Tibial nerve (tissue), 4 donors: ENCODE measurements around the gene KCNH8.

ENCODE experiments used
- CTCF ChIP-seq, 5 experiments: fragments of 200-600 bp in 3 of 5; fragments of 450-650 bp in 2 of 5; sonication (generic) in 3 of 5; IDR thresholded peaks; one replicate each; pipeline ENCODE4 v1.5.1; 2016 to 2019; ENCODE audit warnings: antibody characterized with exemption in 5 of 5, mild to moderate bottlenecking in 3 of 5, moderate library complexity in 2 of 5
- EP300 ChIP-seq, 2 donors: sonication (generic); formaldehyde crosslinking; IDR thresholded peaks; one replicate each; pipeline ENCODE4 v1.6.1; 2017; ENCODE audit warnings: antibody characterized with exemption in 2 of 2, mild to moderate bottlenecking in 1 of 2
- POLR2A ChIP-seq, 2 donors: fragments of 450-650 bp; IDR thresholded peaks; one replicate each; pipeline ENCODE4 v1.6.1; 2017; ENCODE audit warnings: antibody characterized with exemption in 2 of 2, mild to moderate bottlenecking in 2 of 2, moderate library complexity in 2 of 2

GRCh38 chr3:19348500-19348899 lies 200.2 kb downstream of the KCNH8 start:
- TF ChIP-seq CTCF (IDR thresholded peaks at IDR 0.05), result no peak
- TF ChIP-seq EP300 (IDR thresholded peaks at IDR 0.05), result no peak
- no peak for TF ChIP-seq POLR2A (IDR thresholded peaks at IDR 0.05)
